ENCODE results near the gene TSHZ3. TPM values are rescaled to one million over a fixed set of nuclear protein-coding genes. Genes with fewer than 3 reads are reported as not detected.

Gene TSHZ3
- total and polyA plus RNA-seq, 9 of the 15 experiments (the other 6 are each of a cell fraction or from before 2014, with no cell fraction given) = 0.03 to 0.13 (median 0.05) TPM; not detected in 5

- Histone ChIP-seq H3K4me2 (ENCODE audit: insufficient read depth, low read length) (no peak overlapping the region), H3K9me1 (ENCODE audit: control insufficient read depth, insufficient read depth, low read length) (no peaks in the 10 kb centered on the region), H3K27ac (ENCODE audit: extremely low read depth, low read depth, low read length) (no peak overlapping the region), H4K20me1 (replicated peaks; ENCODE audit: control insufficient read depth, insufficient read depth, low read length) (no peaks in the 10 kb centered on the region), H3K9me3 (replicated peaks; ENCODE audit: control insufficient read depth, insufficient read depth, low read depth, low read length) (no peaks in the 10 kb centered on the region), H3K9ac (ENCODE audit: insufficient read depth in 1 of 2, low read depth in 2 of 2, low read length in 2 of 2) (no peak overlapping the region), H3K79me2 (ENCODE audit: control insufficient read depth, insufficient read depth, low read length) (no peaks in the 10 kb centered on the region), H3K36me3 (ENCODE audit: control insufficient read depth, insufficient read depth, low read length) (no peaks in the 10 kb centered on the region), H3K4me3 (no peak overlapping the region), H3K27me3 (ENCODE audit: control insufficient read depth in 2 of 2, insufficient read depth in 2 of 2, low read length in 2 of 2) (peaks cover 2 to 28% of the 10 kb centered on the region in 2 experiments; a peak in 3 of 5 replicates), H3K4me1 (replicated peaks in 1 of 2; ENCODE audit: control insufficient read depth in 2 of 2, insufficient read depth in 2 of 2, low read length in 2 of 2) (no peaks in the 10 kb centered on the region), H2AFZ (ENCODE audit: low read depth, low read length) (no peak overlapping the region)
- 5% methylated on average over 6 of the region's 6 CpGs for WGBS (ENCODE audit: insufficient coverage, low coverage, missing lambda C conversion rate)
- no peak for FAIRE-seq
- ChIA-PET CTCF (ENCODE audit: low intra/inter-chr PET ratio) (no interaction called here), POLR2A (no interaction called here)
- in situ Hi-C loops (cut with MboI) = no loop called here
- intact Hi-C loops (cut with micrococcal nuclease) = no loop called here
- no peak for DNase-seq (ENCODE audit: extremely low read depth in 1 of 4, low spot score in 3 of 4)
- no peak for ATAC-seq
- no TSS peak for BruUV-seq (replicated peaks)
- TF ChIP-seq, protein P1, sequence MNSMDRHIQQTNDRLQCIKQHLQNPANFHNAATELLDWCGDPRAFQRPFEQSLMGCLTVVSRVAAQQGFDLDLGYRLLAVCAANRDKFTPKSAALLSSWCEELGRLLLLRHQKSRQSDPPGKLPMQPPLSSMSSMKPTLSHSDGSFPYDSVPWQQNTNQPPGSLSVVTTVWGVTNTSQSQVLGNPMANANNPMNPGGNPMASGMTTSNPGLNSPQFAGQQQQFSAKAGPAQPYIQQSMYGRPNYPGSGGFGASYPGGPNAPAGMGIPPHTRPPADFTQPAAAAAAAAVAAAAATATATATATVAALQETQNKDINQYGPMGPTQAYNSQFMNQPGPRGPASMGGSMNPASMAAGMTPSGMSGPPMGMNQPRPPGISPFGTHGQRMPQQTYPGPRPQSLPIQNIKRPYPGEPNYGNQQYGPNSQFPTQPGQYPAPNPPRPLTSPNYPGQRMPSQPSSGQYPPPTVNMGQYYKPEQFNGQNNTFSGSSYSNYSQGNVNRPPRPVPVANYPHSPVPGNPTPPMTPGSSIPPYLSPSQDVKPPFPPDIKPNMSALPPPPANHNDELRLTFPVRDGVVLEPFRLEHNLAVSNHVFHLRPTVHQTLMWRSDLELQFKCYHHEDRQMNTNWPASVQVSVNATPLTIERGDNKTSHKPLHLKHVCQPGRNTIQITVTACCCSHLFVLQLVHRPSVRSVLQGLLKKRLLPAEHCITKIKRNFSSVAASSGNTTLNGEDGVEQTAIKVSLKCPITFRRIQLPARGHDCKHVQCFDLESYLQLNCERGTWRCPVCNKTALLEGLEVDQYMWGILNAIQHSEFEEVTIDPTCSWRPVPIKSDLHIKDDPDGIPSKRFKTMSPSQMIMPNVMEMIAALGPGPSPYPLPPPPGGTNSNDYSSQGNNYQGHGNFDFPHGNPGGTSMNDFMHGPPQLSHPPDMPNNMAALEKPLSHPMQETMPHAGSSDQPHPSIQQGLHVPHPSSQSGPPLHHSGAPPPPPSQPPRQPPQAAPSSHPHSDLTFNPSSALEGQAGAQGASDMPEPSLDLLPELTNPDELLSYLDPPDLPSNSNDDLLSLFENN (IDR thresholded peaks at IDR 0.05; ENCODE audit: low read depth in 2 of 2, low read length in 2 of 2) = no peak
- TF ChIP-seq, protein P2, sequence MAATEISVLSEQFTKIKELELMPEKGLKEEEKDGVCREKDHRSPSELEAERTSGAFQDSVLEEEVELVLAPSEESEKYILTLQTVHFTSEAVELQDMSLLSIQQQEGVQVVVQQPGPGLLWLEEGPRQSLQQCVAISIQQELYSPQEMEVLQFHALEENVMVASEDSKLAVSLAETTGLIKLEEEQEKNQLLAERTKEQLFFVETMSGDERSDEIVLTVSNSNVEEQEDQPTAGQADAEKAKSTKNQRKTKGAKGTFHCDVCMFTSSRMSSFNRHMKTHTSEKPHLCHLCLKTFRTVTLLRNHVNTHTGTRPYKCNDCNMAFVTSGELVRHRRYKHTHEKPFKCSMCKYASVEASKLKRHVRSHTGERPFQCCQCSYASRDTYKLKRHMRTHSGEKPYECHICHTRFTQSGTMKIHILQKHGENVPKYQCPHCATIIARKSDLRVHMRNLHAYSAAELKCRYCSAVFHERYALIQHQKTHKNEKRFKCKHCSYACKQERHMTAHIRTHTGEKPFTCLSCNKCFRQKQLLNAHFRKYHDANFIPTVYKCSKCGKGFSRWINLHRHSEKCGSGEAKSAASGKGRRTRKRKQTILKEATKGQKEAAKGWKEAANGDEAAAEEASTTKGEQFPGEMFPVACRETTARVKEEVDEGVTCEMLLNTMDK (IDR thresholded peaks at IDR 0.05; ENCODE audit: borderline replicate concordance, insufficient read depth, low read depth, low read length, poor library complexity, severe bottlenecking) = no peak
- TF ChIP-seq ARID3B (CRISPR knock-in tag; IDR thresholded peaks at IDR 0.05; ENCODE audit: borderline replicate concordance) = no peak
- no peak for TF ChIP-seq BHLHE40 (IDR thresholded peaks at IDR 0.05; ENCODE audit: low read length)
- TF ChIP-seq ZBTB7A (IDR thresholded peaks at IDR 0.05; ENCODE audit: borderline replicate concordance, control insufficient read depth, low read depth, low read length) = no peak
- TF ChIP-seq EGR1 (conservative IDR thresholded peaks at IDR 0.05) = no peak
- no peak for TF ChIP-seq MEF2D (tag; conservative IDR thresholded peaks at IDR 0.05; ENCODE audit: low read depth)
- no peak for TF ChIP-seq GABPB2 (CRISPR knock-in tag; conservative IDR thresholded peaks at IDR 0.05)
Observed at GRCh38 chr19:31300422-31300821, 48.8 kb downstream of the TSHZ3 start.

All from K562 (cell line).